Astrocyte of the hippocampus (primary cell): ENCODE data around the gene SERPINC1.
"Not testable (repeated sequence)": the region's sequence is repeated elsewhere in the genome, so short reads cannot be mapped to it uniquely, and the experiment has no call there.

Experiments
- DNase-seq: peaks from one replicate; pipeline ENCODE4 v3.0.0; 2011; ENCODE audit warnings: low read depth, low spot score

The SERPINC1 gene

GRCh38 chr1:173863224-173864161 is 53.6 kb downstream of the SERPINC1 start:
- no peak for DNase-seq

GRCh38 chr1:173862769-173863223 is 54.3 kb downstream of the SERPINC1 start:
- DNase-seq: no peak

- DNase-seq: not testable (repeated sequence)
Measured at GRCh38 chr1:173862146-173862768, 54.9 kb downstream of the SERPINC1 start.

GRCh38 chr1:173861731-173862145 is 55.4 kb downstream of the SERPINC1 start:
- no peak for DNase-seq

- no peak for DNase-seq
Measured at GRCh38 chr1:173860065-173860464, 57.1 kb downstream of the SERPINC1 start.

- not testable (repeated sequence) for DNase-seq
Measured at GRCh38 chr1:173859547-173859946, 57.6 kb downstream of the SERPINC1 start.

GRCh38 chr1:173857363-173857917 is 59.7 kb downstream of the SERPINC1 start:
- DNase-seq: no peak

GRCh38 chr1:173856903-173857302 is 60.2 kb downstream of the SERPINC1 start:
- DNase-seq: no peak

GRCh38 chr1:173856014-173856413 is 61.1 kb downstream of the SERPINC1 start:
- DNase-seq: no peak
